Measurements from ENCODE around the gene ACOT11.
A peak's percentile ranks its signal among the peaks of the same experiment; 100 is the strongest.

ACOT11 gene

GRCh38 chr1:54538538-54538937 is 9.5 kb upstream of the ACOT11 start:
- DNase-seq = no peak

- DNase-seq = no peak
Measured at GRCh38 chr1:54540582-54541295, 7.3 kb upstream of the ACOT11 start.

GRCh38 chr1:54542120-54542961 is 5.7 kb upstream of the ACOT11 start:
- DNase-seq = peak in 4 of 5 experiments; percentile 14 to 56 (median 32)

- DNase-seq = no peak
Measured at GRCh38 chr1:54542962-54543539, 5.0 kb upstream of the ACOT11 start.

- DNase-seq = no peak
Measured at GRCh38 chr1:54543729-54544496, 4.1 kb upstream of the ACOT11 start.

- no peak for DNase-seq
Measured at GRCh38 chr1:54545916-54546635, 2.0 kb upstream of the ACOT11 start.

GRCh38 chr1:54546651-54547401 is 1.2 kb upstream of the ACOT11 start:
- no peak for DNase-seq

GRCh38 chr1:54548389-54549044 is 489 bp downstream of the ACOT11 start:
- DNase-seq = no peak

- DNase-seq = no peak
Measured at GRCh38 chr1:54549181-54549924, 1.3 kb downstream of the ACOT11 start.

GRCh38 chr1:54551891-54552290 is 3.9 kb downstream of the ACOT11 start:
- no peak for DNase-seq

- no peak for DNase-seq
Measured at GRCh38 chr1:54553602-54554313, 5.7 kb downstream of the ACOT11 start.

GRCh38 chr1:54556110-54556509 is 8.1 kb downstream of the ACOT11 start:
- DNase-seq = no peak

- no peak for DNase-seq
Measured at GRCh38 chr1:54557671-54558355, 9.8 kb downstream of the ACOT11 start.

GRCh38 chr1:54558434-54559030 is 10.5 kb downstream of the ACOT11 start:
- DNase-seq = no peak

GRCh38 chr1:54559111-54559548 is 11.1 kb downstream of the ACOT11 start:
- no peak for DNase-seq

GRCh38 chr1:54559771-54560231 is 11.8 kb downstream of the ACOT11 start:
- DNase-seq = no peak

GRCh38 chr1:54564312-54565112 is 16.5 kb downstream of the ACOT11 start:
- DNase-seq = no peak
